ENCODE measurements around the gene ZSCAN1.

GRCh38 chr19:58097349-58097748, 63.5 kb downstream of the ZSCAN1 start:
- no peak for TF ChIP-seq ZSCAN29 (IDR thresholded peaks at IDR 0.05)
- TF ChIP-seq ZNF24 (IDR thresholded peaks at IDR 0.05): no peak
- no peak for TF ChIP-seq TARDBP (IDR thresholded peaks at IDR 0.05; ENCODE audit: borderline replicate concordance)
- no peak for TF ChIP-seq CEBPB (IDR thresholded peaks at IDR 0.05; ENCODE audit: borderline replicate concordance in 1 of 2, low read depth in 2 of 2, low read length in 2 of 2)
- TF ChIP-seq SPI1 (IDR thresholded peaks at IDR 0.05; ENCODE audit: borderline replicate concordance, insufficient read depth, low read depth, low read length): no peak
- no peak for TF ChIP-seq ZNF217 (IDR thresholded peaks at IDR 0.05)
- no peak for TF ChIP-seq ETV6 (conservative IDR thresholded peaks at IDR 0.05 in 1 of 2, IDR thresholded peaks at IDR 0.05 in 1 of 2; ENCODE audit: borderline replicate concordance in 1 of 2, low read depth in 1 of 2)
- no peak for TF ChIP-seq POLR2AphosphoS2 (IDR thresholded peaks at IDR 0.05; ENCODE audit: low read depth, low read length)
- TF ChIP-seq MAX (IDR thresholded peaks at IDR 0.05; ENCODE audit: low read depth, low read length): no peak

All from GM12878 (cell line).